Neural cell (in vitro differentiated cells): ENCODE results near the gene OTUB2. TPM values are rescaled to one million over a fixed set of nuclear protein-coding genes. Genes with fewer than 3 reads are reported as not detected.

ENCODE experiments used
- H2AFZ ChIP-seq: fragments of 200-600, 300-800 bp; sonication (generic), shearing (Covaris generic); 2 replicates; pipeline ENCODE4 v1.6.0; 2014; ENCODE audit warnings: low read depth, mild to moderate bottlenecking, antibody characterized with exemption, low read length, moderate library complexity
- H3F3A ChIP-seq: fragments of 200-600 bp; shearing (Covaris generic); 2 replicates; pipeline ENCODE4 v1.6.1; 2016; ENCODE audit warnings: mild to moderate bottlenecking, moderate library complexity, mixed read lengths, antibody characterized with exemption, low read length; ENCODE audit not compliant: insufficient read depth, poor library complexity, severe bottlenecking
- H3K27ac ChIP-seq: fragments of 200-600, 300-800 bp; sonication (generic), shearing (Covaris generic); 2 replicates; pipeline ENCODE4 v1.5.1; 2014; ENCODE audit warnings: mild to moderate bottlenecking, low read length, moderate library complexity
- H3K27me3 ChIP-seq: fragments of 300-800, 200-600 bp; sonication (generic), shearing (Covaris generic); 2 replicates; pipeline ENCODE4 v1.6.0; 2014; ENCODE audit warnings: mild to moderate bottlenecking, low read depth, low read length, moderate library complexity; ENCODE audit not compliant: insufficient read depth
- H3K36me3 ChIP-seq: fragments of 300-800, 200-600 bp; sonication (generic), shearing (Covaris generic); 2 replicates; pipeline ENCODE4 v1.5.1; 2014; ENCODE audit warnings: mild to moderate bottlenecking, antibody characterized with exemption, low read length, moderate library complexity; ENCODE audit not compliant: insufficient read depth
- H3K4me2 ChIP-seq: fragments of 300-800, 200-600 bp; sonication (generic), shearing (Covaris generic); 2 replicates; pipeline ENCODE4 v1.6.0; 2014; ENCODE audit warnings: mild to moderate bottlenecking, low read length
- H3K4me3 ChIP-seq: fragments of 300-800, 200-600 bp; sonication (generic), shearing (Covaris generic); 2 replicates; pipeline ENCODE4 v1.5.1; 2014; ENCODE audit warnings: mild to moderate bottlenecking, low read length, moderate library complexity
- H3K79me2 ChIP-seq: fragments of 200-600 bp; shearing (Covaris generic); replicated peaks from 2 replicates; pipeline ENCODE4 v1.6.0; 2014; ENCODE audit warnings: mild to moderate bottlenecking, low read length, moderate library complexity; ENCODE audit not compliant: insufficient read depth
- H3K9ac ChIP-seq: fragments of 300-800, 200-600 bp; sonication (generic), shearing (Covaris generic); 2 replicates; pipeline ENCODE4 v1.6.1; 2016; ENCODE audit warnings: mild to moderate bottlenecking, low read length, mixed read lengths
- H3K9me2 ChIP-seq: fragments of 200-600 bp; shearing (Covaris generic); 2 replicates; pipeline ENCODE4 v1.6.1; 2016; ENCODE audit warnings: mild to moderate bottlenecking, low read length, mixed read lengths; ENCODE audit not compliant: insufficient read depth
- H3K9me3 ChIP-seq: fragments of 200-600, 300-800 bp; sonication (generic), shearing (Covaris generic); 2 replicates; pipeline ENCODE4 v1.6.1; 2016; ENCODE audit warnings: mild to moderate bottlenecking, mixed run types, low read length, moderate library complexity, mixed read lengths
- H4K20me1 ChIP-seq: fragments of 200-600 bp; shearing (Covaris generic); 2 replicates; pipeline ENCODE4 v1.6.1; 2016; ENCODE audit warnings: mild to moderate bottlenecking, mixed run types; ENCODE audit not compliant: insufficient read depth
- CTCF ChIP-seq: fragments of 450-650 bp; IDR thresholded peaks from 2 replicates; pipeline ENCODE4 v1.5.1; 2014; ENCODE audit warnings: antibody characterized with exemption, mild to moderate bottlenecking, moderate library complexity; ENCODE audit not compliant: poor library complexity, severe bottlenecking
- EP300 ChIP-seq: fragments of 450-650 bp; conservative IDR thresholded peaks from 2 replicates; pipeline ENCODE4 v1.6.1; 2014; ENCODE audit warnings: antibody characterized with exemption, mild to moderate bottlenecking, moderate library complexity; ENCODE audit not compliant: poor library complexity, severe bottlenecking
- EZH2 ChIP-seq: fragments of 200-600, 300-800 bp; shearing (Covaris generic), sonication (generic); IDR thresholded peaks from 2 replicates; pipeline ENCODE4 v1.6.1; 2014; ENCODE audit warnings: antibody characterized with exemption, low read length, borderline replicate concordance, mild to moderate bottlenecking; ENCODE audit not compliant: insufficient read depth, poor library complexity, severe bottlenecking
- MXI1 ChIP-seq: fragments of 450-650 bp; conservative IDR thresholded peaks from 2 replicates; pipeline ENCODE4 v1.6.1; 2014; ENCODE audit warnings: antibody characterized with exemption, mild to moderate bottlenecking; ENCODE audit not compliant: poor library complexity, severe bottlenecking
- POLR2AphosphoS5 ChIP-seq: IDR thresholded peaks from 2 replicates; pipeline ENCODE4 v1.6.1; 2012
- RAD21 ChIP-seq: fragments of 450-650 bp; conservative IDR thresholded peaks from 2 replicates; pipeline ENCODE4 v1.6.1; 2014; ENCODE audit warnings: antibody characterized with exemption, mild to moderate bottlenecking, moderate library complexity
- SMC3 ChIP-seq: fragments of 450-650 bp; conservative IDR thresholded peaks from 2 replicates; pipeline ENCODE4 v1.6.1; 2014; ENCODE audit warnings: antibody characterized with exemption, mild to moderate bottlenecking, moderate library complexity; ENCODE audit not compliant: poor library complexity
- TAF1 ChIP-seq: IDR thresholded peaks from 2 replicates; pipeline ENCODE4 v1.6.1; 2012; ENCODE audit warnings: low read depth
- polyA plus RNA-seq: library from polyadenylated mRNA; depleted of rRNA; stranded (reverse); fragments of >200 nt; gene quantifications from 2 replicates; pipeline ENCODE4 v1.2.3, GENCODE V29; 2014
- TF ChIP-seq, protein P1 (sequence below): IDR thresholded peaks from 2 replicates; pipeline ENCODE4 v1.6.1; 2012; ENCODE audit warnings: borderline replicate concordance

The OTUB2 gene
- polyA plus RNA-seq, 1 donor from 2014 or later = 2.5 TPM

GRCh38 chr14:94080621-94081385 lies 54.7 kb downstream of the OTUB2 start, which contains the start of the genes DDX24 and IFI27L1:
Gene DDX24, minus strand, starts transcription at chr14:94081202. Its CDS starts 1,460 bp downstream, at chr14:94079742.
Gene IFI27L1, plus strand, starts transcription at chr14:94081310. Its CDS starts 15,628 bp downstream, at chr14:94096938.
- Histone ChIP-seq H3K4me2 (peak within 1 kb of the TSS; percentile 74), H3F3A (no peaks in the 10 kb centered on the region), H3K9me2 (no peaks in the 10 kb centered on the region), H3K4me3 (peak within 1 kb of the TSS; percentile 91), H3K9ac (peak within 1 kb of the TSS; percentile 97), H4K20me1 (no peaks in the 10 kb centered on the region), H3K27ac (peak within 1 kb of the TSS; percentile 94), H3K36me3 (peaks cover 15% of the 10 kb centered on the region), H3K27me3 (no peaks in the 10 kb centered on the region), H3K79me2 (peaks cover 55% of the 10 kb centered on the region), H3K9me3 (no peaks in the 10 kb centered on the region), H2AFZ (peak within 1 kb of the TSS; percentile 70)
- TF ChIP-seq RAD21 (no peak), POLR2AphosphoS5 (peak; percentile 99), EZH2 (no peak), SMC3 (no peak), MXI1 (peak; percentile 83), CTCF (no peak), EP300 (peak; percentile 13), TAF1 (peak; percentile 95)
- TF ChIP-seq, protein P1, sequence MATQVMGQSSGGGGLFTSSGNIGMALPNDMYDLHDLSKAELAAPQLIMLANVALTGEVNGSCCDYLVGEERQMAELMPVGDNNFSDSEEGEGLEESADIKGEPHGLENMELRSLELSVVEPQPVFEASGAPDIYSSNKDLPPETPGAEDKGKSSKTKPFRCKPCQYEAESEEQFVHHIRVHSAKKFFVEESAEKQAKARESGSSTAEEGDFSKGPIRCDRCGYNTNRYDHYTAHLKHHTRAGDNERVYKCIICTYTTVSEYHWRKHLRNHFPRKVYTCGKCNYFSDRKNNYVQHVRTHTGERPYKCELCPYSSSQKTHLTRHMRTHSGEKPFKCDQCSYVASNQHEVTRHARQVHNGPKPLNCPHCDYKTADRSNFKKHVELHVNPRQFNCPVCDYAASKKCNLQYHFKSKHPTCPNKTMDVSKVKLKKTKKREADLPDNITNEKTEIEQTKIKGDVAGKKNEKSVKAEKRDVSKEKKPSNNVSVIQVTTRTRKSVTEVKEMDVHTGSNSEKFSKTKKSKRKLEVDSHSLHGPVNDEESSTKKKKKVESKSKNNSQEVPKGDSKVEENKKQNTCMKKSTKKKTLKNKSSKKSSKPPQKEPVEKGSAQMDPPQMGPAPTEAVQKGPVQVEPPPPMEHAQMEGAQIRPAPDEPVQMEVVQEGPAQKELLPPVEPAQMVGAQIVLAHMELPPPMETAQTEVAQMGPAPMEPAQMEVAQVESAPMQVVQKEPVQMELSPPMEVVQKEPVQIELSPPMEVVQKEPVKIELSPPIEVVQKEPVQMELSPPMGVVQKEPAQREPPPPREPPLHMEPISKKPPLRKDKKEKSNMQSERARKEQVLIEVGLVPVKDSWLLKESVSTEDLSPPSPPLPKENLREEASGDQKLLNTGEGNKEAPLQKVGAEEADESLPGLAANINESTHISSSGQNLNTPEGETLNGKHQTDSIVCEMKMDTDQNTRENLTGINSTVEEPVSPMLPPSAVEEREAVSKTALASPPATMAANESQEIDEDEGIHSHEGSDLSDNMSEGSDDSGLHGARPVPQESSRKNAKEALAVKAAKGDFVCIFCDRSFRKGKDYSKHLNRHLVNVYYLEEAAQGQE = peak; percentile 80

DNA sequence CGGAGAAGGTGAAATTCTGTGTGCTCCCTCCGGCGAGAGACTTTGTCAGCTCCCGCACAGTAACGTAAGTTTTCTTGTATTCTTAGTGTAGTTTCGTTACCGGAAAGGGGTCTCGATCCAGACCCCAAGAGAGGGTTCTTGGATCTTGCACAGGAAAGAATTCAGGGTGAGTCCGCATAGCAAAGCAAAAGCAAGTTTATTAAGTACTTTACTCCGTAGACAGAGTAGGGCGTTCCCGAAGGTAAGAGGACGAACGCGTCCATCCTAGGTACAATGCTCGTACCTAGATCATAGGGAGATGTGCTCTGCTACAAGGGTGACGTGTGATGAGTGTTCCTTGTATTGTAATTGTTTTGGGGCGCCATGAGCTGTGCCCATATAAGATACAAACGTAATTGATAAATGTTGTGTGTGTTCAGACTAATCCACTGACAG lies 55.3 kb downstream of the OTUB2 start:
- Histone ChIP-seq H3F3A (no peaks in the 10 kb centered on the region), H4K20me1 (no peaks in the 10 kb centered on the region), H3K27me3 (no peaks in the 10 kb centered on the region), H3K9me2 (no peaks in the 10 kb centered on the region), H3K9me3 (no peaks in the 10 kb centered on the region), H3K79me2 (peaks cover 49% of the 10 kb centered on the region), H3K4me3 (peak overlapping the region; percentile 91), H3K36me3 (peaks cover 15% of the 10 kb centered on the region), H2AFZ (peak overlapping the region; percentile 70), H3K9ac (peak overlapping the region; percentile 97), H3K27ac (peak overlapping the region; percentile 94), H3K4me2 (peak overlapping the region; percentile 74)
- TF ChIP-seq EP300 (no peak), EZH2 (no peak), TAF1 (no peak), RAD21 (no peak), MXI1 (no peak), POLR2AphosphoS5 (no peak), CTCF (no peak), SMC3 (no peak)
- TF ChIP-seq, protein P1 = no peak
